ENCODE data around the gene MED23.

The MED23 gene

DNA sequence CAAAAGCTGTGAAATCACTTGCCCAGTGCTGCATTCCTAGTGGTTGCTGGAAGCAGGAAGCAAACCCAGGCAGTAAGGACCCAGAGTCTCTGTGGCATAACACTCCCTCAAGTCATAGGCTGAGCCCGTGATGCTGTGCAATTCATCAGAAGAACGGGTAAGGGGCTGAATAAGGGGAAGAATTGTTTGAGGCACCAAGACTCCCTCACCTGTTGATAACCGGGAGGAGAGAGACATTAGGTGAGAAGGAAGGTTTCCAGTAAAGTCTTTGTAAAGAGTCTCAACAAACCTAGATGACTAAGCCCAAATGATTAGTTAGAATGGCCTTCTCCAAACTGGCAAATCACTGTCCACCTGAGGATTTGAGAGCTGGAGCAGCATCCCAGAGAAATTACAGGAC lies 27.3 kb upstream of the MED23 start:
- Histone ChIP-seq H3K27me3 (ENCODE audit: insufficient read depth, poor library complexity, severe bottlenecking) (no peaks in the 10 kb centered on the region), H3K27ac (replicated peaks) (no peak overlapping the region), H3K4me3 (replicated peaks; ENCODE audit: insufficient read depth, low read length) (no peak overlapping the region)
- DNase-seq (ENCODE audit: low read depth in 1 of 2, low spot score in 1 of 2): no peak
- TF ChIP-seq, protein P1, sequence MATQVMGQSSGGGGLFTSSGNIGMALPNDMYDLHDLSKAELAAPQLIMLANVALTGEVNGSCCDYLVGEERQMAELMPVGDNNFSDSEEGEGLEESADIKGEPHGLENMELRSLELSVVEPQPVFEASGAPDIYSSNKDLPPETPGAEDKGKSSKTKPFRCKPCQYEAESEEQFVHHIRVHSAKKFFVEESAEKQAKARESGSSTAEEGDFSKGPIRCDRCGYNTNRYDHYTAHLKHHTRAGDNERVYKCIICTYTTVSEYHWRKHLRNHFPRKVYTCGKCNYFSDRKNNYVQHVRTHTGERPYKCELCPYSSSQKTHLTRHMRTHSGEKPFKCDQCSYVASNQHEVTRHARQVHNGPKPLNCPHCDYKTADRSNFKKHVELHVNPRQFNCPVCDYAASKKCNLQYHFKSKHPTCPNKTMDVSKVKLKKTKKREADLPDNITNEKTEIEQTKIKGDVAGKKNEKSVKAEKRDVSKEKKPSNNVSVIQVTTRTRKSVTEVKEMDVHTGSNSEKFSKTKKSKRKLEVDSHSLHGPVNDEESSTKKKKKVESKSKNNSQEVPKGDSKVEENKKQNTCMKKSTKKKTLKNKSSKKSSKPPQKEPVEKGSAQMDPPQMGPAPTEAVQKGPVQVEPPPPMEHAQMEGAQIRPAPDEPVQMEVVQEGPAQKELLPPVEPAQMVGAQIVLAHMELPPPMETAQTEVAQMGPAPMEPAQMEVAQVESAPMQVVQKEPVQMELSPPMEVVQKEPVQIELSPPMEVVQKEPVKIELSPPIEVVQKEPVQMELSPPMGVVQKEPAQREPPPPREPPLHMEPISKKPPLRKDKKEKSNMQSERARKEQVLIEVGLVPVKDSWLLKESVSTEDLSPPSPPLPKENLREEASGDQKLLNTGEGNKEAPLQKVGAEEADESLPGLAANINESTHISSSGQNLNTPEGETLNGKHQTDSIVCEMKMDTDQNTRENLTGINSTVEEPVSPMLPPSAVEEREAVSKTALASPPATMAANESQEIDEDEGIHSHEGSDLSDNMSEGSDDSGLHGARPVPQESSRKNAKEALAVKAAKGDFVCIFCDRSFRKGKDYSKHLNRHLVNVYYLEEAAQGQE (IDR thresholded peaks at IDR 0.05; ENCODE audit: insufficient replicate concordance, low read depth): no peak

DNA sequence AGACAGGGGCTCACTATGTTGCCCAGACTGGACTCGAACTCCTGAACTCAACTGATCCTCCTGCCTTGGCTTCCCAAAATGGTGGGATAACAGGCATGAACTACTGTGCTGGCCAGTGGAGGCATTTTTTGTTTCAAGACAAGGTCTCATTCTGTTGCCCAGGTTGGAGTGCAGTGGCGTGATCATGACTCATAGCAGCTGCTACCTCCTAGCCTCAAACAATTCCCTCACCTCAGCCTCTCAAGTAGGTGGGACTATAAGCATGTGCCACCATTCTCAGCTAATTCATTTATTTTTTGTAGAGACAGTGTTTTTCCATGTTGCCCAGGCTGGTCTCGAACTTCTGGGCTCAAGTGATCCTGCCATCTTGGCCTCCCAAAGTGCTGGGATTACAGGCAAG lies 26.3 kb upstream of the MED23 start:
- no peak for DNase-seq (ENCODE audit: low read depth in 1 of 2, low spot score in 1 of 2)

DNA sequence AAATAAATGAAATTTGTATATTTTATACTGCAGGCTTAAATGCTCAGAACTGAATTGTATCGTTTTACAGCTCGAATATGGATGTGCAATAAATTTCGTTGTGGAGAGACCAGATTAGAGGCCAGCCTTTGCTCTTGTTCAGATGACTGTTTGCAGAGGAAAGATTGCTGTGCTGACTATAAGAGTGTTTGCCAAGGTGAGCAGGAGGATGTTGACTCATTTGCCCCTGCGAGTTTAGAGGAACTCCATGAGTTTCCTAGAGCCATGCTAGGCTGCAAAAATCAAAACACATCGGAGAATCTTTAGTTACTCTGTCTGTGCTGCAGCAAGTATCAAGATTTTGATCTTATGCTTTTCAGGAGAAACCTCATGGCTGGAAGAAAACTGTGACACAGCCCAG lies 24.4 kb upstream of the MED23 start:
- H3K4me3 ChIP-seq (replicated peaks; ENCODE audit: insufficient read depth, low read length): no peak overlapping the region
- H3K27me3 ChIP-seq (ENCODE audit: insufficient read depth, poor library complexity, severe bottlenecking): no peaks in the 10 kb centered on the region
- H3K27ac ChIP-seq (replicated peaks): no peak overlapping the region
- TF ChIP-seq, protein P2, sequence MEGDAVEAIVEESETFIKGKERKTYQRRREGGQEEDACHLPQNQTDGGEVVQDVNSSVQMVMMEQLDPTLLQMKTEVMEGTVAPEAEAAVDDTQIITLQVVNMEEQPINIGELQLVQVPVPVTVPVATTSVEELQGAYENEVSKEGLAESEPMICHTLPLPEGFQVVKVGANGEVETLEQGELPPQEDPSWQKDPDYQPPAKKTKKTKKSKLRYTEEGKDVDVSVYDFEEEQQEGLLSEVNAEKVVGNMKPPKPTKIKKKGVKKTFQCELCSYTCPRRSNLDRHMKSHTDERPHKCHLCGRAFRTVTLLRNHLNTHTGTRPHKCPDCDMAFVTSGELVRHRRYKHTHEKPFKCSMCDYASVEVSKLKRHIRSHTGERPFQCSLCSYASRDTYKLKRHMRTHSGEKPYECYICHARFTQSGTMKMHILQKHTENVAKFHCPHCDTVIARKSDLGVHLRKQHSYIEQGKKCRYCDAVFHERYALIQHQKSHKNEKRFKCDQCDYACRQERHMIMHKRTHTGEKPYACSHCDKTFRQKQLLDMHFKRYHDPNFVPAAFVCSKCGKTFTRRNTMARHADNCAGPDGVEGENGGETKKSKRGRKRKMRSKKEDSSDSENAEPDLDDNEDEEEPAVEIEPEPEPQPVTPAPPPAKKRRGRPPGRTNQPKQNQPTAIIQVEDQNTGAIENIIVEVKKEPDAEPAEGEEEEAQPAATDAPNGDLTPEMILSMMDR (IDR thresholded peaks at IDR 0.05; ENCODE audit: insufficient read depth, low read length): no peak
- TF ChIP-seq POLR2AphosphoS5 (IDR thresholded peaks at IDR 0.05; ENCODE audit: low read depth) (no peak), GABPA (IDR thresholded peaks at IDR 0.05; ENCODE audit: low read depth) (no peak), SPI1 (IDR thresholded peaks at IDR 0.05; ENCODE audit: borderline replicate concordance, low read depth) (no peak)
- TF ChIP-seq, protein P1 (IDR thresholded peaks at IDR 0.05; ENCODE audit: insufficient replicate concordance, low read depth): no peak
- no peak for DNase-seq (ENCODE audit: low read depth in 1 of 2, low spot score in 1 of 2)

More for the DNA sequence above, 26.3 kb upstream of the MED23 start:
- TF ChIP-seq GABPA (IDR thresholded peaks at IDR 0.05; ENCODE audit: low read depth) (no peak), POLR2AphosphoS5 (IDR thresholded peaks at IDR 0.05; ENCODE audit: low read depth) (no peak), SPI1 (IDR thresholded peaks at IDR 0.05; ENCODE audit: borderline replicate concordance, low read depth) (no peak)
- TF ChIP-seq, protein P2 (IDR thresholded peaks at IDR 0.05; ENCODE audit: insufficient read depth, low read length): no peak
- TF ChIP-seq, protein P1 (IDR thresholded peaks at IDR 0.05; ENCODE audit: insufficient replicate concordance, low read depth): no peak
- Histone ChIP-seq H3K27me3 (ENCODE audit: insufficient read depth, poor library complexity, severe bottlenecking) (no peaks in the 10 kb centered on the region), H3K27ac (replicated peaks) (no peak overlapping the region), H3K4me3 (replicated peaks; ENCODE audit: insufficient read depth, low read length) (no peak overlapping the region)

DNA sequence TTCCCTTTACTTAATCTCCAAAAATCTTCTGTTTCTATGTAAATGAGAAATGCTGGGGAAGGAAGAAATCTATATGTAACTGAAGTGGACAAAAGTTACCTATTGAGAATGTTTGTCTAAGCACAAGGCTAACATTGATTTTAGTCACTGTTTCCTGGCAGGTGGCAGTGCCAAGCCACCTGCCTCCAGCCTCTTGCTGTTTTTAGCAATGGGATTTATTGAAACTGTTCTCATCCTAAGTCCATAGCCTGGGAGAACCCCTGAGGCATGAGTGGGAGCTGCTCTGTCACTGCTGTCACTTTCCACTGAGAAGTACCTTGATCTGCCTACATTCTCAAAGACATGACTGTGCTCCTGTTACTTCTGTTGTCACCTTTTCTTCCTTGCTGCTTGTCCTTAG lies 23.7 kb upstream of the MED23 start:
- H3K4me3 ChIP-seq (replicated peaks; ENCODE audit: insufficient read depth, low read length): no peak overlapping the region
- no peak for DNase-seq (ENCODE audit: low read depth in 1 of 2, low spot score in 1 of 2)

More for the DNA sequence above, 23.7 kb upstream of the MED23 start:
- TF ChIP-seq, protein P2 (IDR thresholded peaks at IDR 0.05; ENCODE audit: insufficient read depth, low read length): no peak
- TF ChIP-seq POLR2AphosphoS5 (IDR thresholded peaks at IDR 0.05; ENCODE audit: low read depth): no peak
- TF ChIP-seq, protein P1 (IDR thresholded peaks at IDR 0.05; ENCODE audit: insufficient replicate concordance, low read depth): no peak
- TF ChIP-seq GABPA (IDR thresholded peaks at IDR 0.05; ENCODE audit: low read depth): no peak
- TF ChIP-seq SPI1 (IDR thresholded peaks at IDR 0.05; ENCODE audit: borderline replicate concordance, low read depth): no peak
- no peak overlapping the region for H3K27ac ChIP-seq (replicated peaks)
- H3K27me3 ChIP-seq (ENCODE audit: insufficient read depth, poor library complexity, severe bottlenecking): no peaks in the 10 kb centered on the region

Data from HL-60 (cell line).